Kidney (tissue), 14 donors: ENCODE data around the gene ANKRD36B. TPM values are rescaled to one million over a fixed set of nuclear protein-coding genes. Genes with fewer than 3 reads are reported as not detected.
"Not testable (repeated sequence)": the region's sequence is repeated elsewhere in the genome, so short reads cannot be mapped to it uniquely, and the experiment has no call there.

Experiments
- DNase-seq, 5 donors: peaks; one replicate each; pipeline ENCODE4 v3.0.0-alpha.2; 2013 to 2020
- FAIRE-seq: peaks from 2 replicates; lab custom pipeline; 2012; peaks lifted over from hg19 to GRCh38; lab: Jason Lieb, UNC
- H3K27ac ChIP-seq, 2 donors: one replicate each; pipeline ENCODE4 v1.7.0; 2013; ENCODE audit warnings: low read depth in 2 of 2, low read length in 2 of 2, inconsistent platforms in 1 of 2
- H3K27me3 ChIP-seq: one replicate; pipeline ENCODE4 v1.7.1; 2013; ENCODE audit warnings: low read length, inconsistent platforms; ENCODE audit not compliant: control insufficient read depth, insufficient read depth
- H3K36me3 ChIP-seq, 3 donors: one replicate each; pipeline versions ENCODE4 v1.7.0 to v1.7.1; 2013; ENCODE audit warnings: low read length in 3 of 3, control low read depth in 1 of 3, inconsistent platforms in 1 of 3; ENCODE audit not compliant: insufficient read depth in 3 of 3, control insufficient read depth in 2 of 3
- H3K4me1 ChIP-seq, 3 donors: one replicate each; pipeline versions ENCODE4 v1.7.0 to v1.7.1; 2013; ENCODE audit warnings: low read length in 3 of 3, inconsistent platforms in 1 of 3, low read depth in 1 of 3; ENCODE audit not compliant: control insufficient read depth in 2 of 3, insufficient read depth in 2 of 3
- H3K4me3 ChIP-seq, 3 donors: one replicate each; pipeline versions ENCODE4 v1.7.0 to v1.8.1; 2013; ENCODE audit warnings: low read length in 3 of 3, control low read depth in 1 of 3, inconsistent platforms in 1 of 3
- H3K9ac ChIP-seq, 3 donors: one replicate each; pipeline versions ENCODE4 v1.7.0 to v1.7.1; 2013; ENCODE audit warnings: low read length in 3 of 3, control low read depth in 1 of 3, inconsistent platforms in 1 of 3
- H3K9me3 ChIP-seq, 3 donors: one replicate each; pipeline versions ENCODE4 v1.7.0 to v1.7.1; 2013; ENCODE audit warnings: low read length in 3 of 3, control low read depth in 1 of 3, inconsistent platforms in 1 of 3; ENCODE audit not compliant: control insufficient read depth in 2 of 3, insufficient read depth in 1 of 3
- intact Hi-C: fragments of 100-400 bp; cut with DNase I; formaldehyde crosslinking; loops from one replicate; pipeline ENCODE4 v1.11.1; 2022
- polyA plus RNA-seq: library from polyadenylated mRNA; stranded (reverse); fragments of 350-450 nt; fragmentation: Illumina TruSeq; extraction: RNeasy Lipid Tissue Mini Kit (QIAGEN cat#74804); gene quantifications from one replicate; pipeline ENCODE4 v1.2.3, GENCODE V29; 2014; ENCODE audit warnings: low read depth, low replicate concordance; ENCODE audit not compliant: insufficient read depth
- total RNA-seq: library from RNA; stranded (reverse); fragmentation: NEBNext Ultra II Directional; extraction: Animal tissue kit (Norgen Biotek cat#: 25700); gene quantifications from one replicate; pipeline ENCODE4 v1.2.1, GENCODE V29; 2021
- TF ChIP-seq, protein P1 (sequence below): IDR thresholded peaks from 3 replicates; pipeline ENCODE4 v1.5.1; 2012; ENCODE audit warnings: mild to moderate bottlenecking, moderate library complexity, borderline replicate concordance; ENCODE audit not compliant: insufficient read depth; ENCODE audit errors: extremely low read depth
- donor health status: control.
- donor health status: control.
- donor health status: control.
- donor health status: control.
- donor health status: control.
- donor health status: DM: yes; HTN: yes; CAD: no.
- donor health status: Normal renal cell carcinoma (clear cell type).

The ANKRD36B gene
- total and polyA plus RNA-seq, 2 donors from 2014 or later, result 1.2 to 23.3 TPM

DNA sequence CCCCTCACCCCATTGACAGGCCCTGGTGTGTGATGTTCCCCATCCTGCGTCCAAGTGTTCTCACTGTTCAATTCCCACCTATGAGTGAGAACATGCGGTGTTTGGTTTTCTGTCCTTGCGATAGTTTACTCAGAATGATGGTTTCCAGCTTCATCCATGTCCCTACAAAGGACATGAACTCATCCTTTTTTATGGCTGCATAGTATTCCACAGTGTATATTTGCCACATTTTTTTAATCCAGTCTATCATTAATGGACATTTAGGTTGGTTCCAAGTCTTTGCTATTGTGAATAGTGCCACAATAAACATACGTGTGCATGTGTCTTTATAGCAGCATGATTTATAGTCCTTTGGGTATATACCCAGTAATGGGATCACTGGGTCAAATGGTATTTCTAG lies 6.5 kb upstream of the ANKRD36B start:
- not testable (repeated sequence) for H3K9me3 ChIP-seq, H3K27ac ChIP-seq, H3K4me1 ChIP-seq, DNase-seq, H3K9ac ChIP-seq, H3K27me3 ChIP-seq, FAIRE-seq, H3K4me3 ChIP-seq, H3K36me3 ChIP-seq
- intact Hi-C loops, result loop anchor here (10.0 kb wide), 1 partner anchor 109 kb away; no protein-coding TSS in a partner anchor

DNA sequence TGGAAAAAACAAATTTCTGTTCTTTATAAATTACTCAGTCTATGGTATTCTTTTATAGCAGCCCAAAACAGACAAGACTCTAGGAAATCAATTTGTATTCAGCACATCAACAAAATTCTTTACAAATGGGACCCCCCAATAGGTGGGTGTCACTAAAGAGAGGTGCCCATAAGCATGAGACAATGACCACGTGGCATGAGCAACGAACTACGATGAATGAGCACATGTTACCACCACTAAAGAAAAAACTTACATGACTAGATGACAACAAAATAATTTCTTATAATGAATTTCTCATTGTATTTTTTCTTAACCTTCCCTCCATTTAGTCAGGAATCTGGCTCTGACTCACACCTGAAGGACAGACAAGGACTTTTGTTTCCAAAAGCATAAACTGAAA lies 3.8 kb upstream of the ANKRD36B start:
- intact Hi-C loops, result loop anchor here (10.0 kb wide), 1 partner anchor 111 kb away; no protein-coding TSS in a partner anchor
- not testable (repeated sequence) for H3K4me3 ChIP-seq, H3K27me3 ChIP-seq, H3K36me3 ChIP-seq, FAIRE-seq, H3K9me3 ChIP-seq, H3K9ac ChIP-seq, H3K27ac ChIP-seq, DNase-seq, H3K4me1 ChIP-seq

DNA sequence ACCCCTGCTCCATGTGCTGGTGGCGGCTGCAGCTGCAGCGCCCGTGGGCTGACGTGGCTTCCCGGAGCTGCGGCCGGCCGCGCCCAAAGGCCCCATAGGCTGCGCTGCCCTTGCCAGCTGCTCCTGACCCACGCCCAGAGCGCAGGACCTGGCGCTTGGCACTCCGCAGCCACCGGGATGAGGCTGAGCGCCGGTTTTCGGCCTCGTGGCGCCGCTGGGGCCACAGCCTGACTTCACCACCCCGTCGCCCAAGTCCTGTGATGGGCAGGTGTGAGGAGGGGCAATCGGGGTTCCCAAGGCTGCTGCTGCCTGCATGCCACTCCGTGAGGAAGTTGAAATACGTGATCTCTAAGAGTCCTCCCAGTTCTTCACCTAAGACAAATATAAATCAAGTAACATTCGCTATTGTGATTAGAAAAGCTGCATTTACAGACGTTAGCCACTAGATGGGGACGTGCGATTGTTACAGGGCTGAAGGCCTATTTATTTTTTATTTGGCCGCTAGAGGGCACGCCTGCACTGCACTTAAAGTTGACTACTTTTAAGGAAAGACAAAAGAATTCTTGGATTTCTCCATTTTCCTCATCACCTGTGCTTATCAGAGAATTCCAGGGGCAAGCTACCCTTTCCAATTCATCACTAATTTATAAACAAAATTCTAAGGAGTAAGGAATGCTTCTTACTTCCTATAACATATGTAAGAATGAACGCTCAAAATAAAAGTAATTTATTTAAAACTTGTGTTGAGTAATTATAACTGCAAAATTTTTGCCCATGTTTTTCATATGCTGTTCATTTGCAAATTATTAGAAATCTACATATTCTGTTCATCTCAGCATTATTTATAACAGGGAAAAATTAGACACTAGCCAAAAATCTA lies 1.1 kb upstream of the ANKRD36B start:
- Histone ChIP-seq H3K27ac (peak overlapping the region; percentile 89), H3K9ac (peak overlapping the region; percentile 47 to 77 (median 65)), H3K4me3 (peak overlapping the region; percentile 70 to 78 (median 71))
- not testable (repeated sequence) for H3K9me3 ChIP-seq, H3K27me3 ChIP-seq, H3K36me3 ChIP-seq, H3K4me1 ChIP-seq
- intact Hi-C loops, result loop anchor here (10.0 kb wide), 1 partner anchor 114 kb away; no protein-coding TSS in a partner anchor
- DNase-seq (peak; percentile 83 to 96 (median 92)), FAIRE-seq (peak; percentile 85)
- TF ChIP-seq, protein P1, sequence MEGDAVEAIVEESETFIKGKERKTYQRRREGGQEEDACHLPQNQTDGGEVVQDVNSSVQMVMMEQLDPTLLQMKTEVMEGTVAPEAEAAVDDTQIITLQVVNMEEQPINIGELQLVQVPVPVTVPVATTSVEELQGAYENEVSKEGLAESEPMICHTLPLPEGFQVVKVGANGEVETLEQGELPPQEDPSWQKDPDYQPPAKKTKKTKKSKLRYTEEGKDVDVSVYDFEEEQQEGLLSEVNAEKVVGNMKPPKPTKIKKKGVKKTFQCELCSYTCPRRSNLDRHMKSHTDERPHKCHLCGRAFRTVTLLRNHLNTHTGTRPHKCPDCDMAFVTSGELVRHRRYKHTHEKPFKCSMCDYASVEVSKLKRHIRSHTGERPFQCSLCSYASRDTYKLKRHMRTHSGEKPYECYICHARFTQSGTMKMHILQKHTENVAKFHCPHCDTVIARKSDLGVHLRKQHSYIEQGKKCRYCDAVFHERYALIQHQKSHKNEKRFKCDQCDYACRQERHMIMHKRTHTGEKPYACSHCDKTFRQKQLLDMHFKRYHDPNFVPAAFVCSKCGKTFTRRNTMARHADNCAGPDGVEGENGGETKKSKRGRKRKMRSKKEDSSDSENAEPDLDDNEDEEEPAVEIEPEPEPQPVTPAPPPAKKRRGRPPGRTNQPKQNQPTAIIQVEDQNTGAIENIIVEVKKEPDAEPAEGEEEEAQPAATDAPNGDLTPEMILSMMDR, result peak; percentile 99

DNA sequence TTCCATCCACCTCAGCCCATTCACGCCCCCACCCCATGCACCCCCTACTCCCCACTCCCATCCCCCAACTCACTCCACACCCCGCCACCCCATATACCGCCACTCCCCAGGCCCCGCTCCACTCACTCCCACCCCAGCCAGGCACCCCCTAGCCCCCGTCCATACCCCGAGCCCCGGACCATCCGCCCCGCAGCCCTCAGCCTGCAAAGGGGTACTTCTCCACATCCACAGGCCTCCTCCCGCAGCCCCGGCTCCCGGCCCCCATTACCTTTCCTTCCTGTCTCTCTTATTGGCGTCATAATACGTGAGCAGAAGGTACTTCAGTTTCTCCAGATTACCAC lies 450 bp downstream of the ANKRD36B start:
- Histone ChIP-seq H3K27ac (peak overlapping the region in 1 of 2 donors; percentile 72), H3K4me3 (peak overlapping the region; percentile 74 to 84 (median 76)), H3K9ac (peak overlapping the region in 2 of 3 donors; percentile 46 to 74)
- H3K9me3 ChIP-seq, H3K36me3 ChIP-seq, DNase-seq, H3K4me1 ChIP-seq, intact Hi-C loops, FAIRE-seq, H3K27me3 ChIP-seq: not testable (repeated sequence)

- H3K4me1 ChIP-seq, H3K4me3 ChIP-seq, FAIRE-seq, H3K9ac ChIP-seq, H3K36me3 ChIP-seq, intact Hi-C loops, H3K9me3 ChIP-seq, H3K27me3 ChIP-seq, H3K27ac ChIP-seq, DNase-seq: not testable (repeated sequence)
Observed at GRCh38 chr2:97565674-97566073, 24.0 kb downstream of the ANKRD36B start.

- H3K36me3 ChIP-seq, H3K9me3 ChIP-seq, DNase-seq, H3K27me3 ChIP-seq, H3K27ac ChIP-seq, H3K9ac ChIP-seq, intact Hi-C loops, FAIRE-seq, H3K4me3 ChIP-seq, H3K4me1 ChIP-seq: not testable (repeated sequence)
Observed at GRCh38 chr2:97552406-97552805, 37.3 kb downstream of the ANKRD36B start.

DNA sequence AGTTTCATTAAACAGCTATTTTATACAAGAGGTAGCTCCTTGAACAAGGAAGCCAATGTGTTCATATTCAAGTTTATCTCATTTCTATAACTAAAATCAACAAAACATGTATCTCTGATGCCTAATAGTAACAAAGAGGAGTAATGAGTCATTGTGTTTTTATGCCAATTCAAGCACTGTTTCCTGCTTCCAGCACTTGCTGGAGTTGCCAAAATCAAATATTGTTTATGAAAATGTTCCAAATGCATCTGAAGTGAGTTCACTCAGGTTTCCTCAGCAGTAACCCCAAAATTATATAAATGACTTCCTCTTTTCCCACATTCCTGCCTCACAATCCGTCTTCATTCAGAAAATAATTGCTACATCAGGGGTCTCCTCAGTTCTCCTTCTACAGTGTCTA lies 39.2 kb downstream of the ANKRD36B start:
- H3K9me3 ChIP-seq, H3K27me3 ChIP-seq, DNase-seq, H3K27ac ChIP-seq, H3K4me1 ChIP-seq, H3K4me3 ChIP-seq, intact Hi-C loops, H3K36me3 ChIP-seq, FAIRE-seq, H3K9ac ChIP-seq: not testable (repeated sequence)
